Activated CD4-positive, alpha-beta T cell treated with anti-CD3 and anti-CD28 coated beads, Interleukin-2, Interleukin-4, amounts not matched to agents 100 ng/mL and 50 ng/mL, durations not matched to agents 16 hours and 8 hours (primary cell): ENCODE measurements around the gene WIF1.

Experiments used
- DNase-seq: peaks from one replicate; pipeline ENCODE4 v3.0.0-alpha.2; 2020; ENCODE audit warnings: low spot score

Gene WIF1

GRCh38 chr12:65121956-65122469, 908 bp upstream of the WIF1 start:
- DNase-seq, result no peak

DNA sequence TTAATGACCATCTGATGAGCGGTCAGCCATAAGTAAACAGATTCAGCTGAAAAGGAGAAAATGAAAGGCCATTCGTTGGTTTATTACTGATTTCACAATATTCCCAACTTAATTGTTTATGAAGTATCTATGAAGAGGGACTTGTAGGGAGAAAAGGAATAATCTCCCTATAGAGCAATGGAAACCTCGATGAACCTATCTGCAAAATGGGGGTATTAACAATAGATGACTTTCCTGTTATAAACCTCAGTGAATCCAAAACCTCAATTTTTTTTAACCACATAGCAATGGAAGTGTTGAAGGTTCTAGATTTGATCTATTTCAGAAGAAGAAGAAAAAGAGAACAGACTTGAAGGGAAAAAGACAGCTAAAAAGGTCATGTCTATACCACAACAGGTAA, 2.0 kb downstream of the WIF1 start:
- no peak for DNase-seq

- no peak for DNase-seq
Measured at GRCh38 chr12:65113621-65114035, 7.5 kb downstream of the WIF1 start.

DNA sequence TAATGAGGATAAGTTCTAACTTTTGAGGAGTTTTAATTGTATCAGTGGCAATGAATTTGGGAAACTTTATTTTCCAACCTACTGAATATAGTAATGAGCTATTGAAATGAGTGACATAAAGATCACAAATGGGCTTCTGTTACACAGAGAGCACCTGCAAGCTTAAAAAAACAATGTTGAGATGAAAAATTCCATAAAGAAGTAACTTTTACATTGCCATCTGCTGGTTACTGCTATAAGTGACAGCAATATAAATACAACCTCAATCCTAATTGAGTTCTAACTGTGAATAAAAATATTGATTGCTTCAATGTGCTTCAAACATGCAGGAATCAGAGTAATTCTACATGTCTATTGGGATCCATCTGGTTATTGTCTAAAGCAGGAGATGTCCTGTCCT, 14.2 kb downstream of the WIF1 start:
- DNase-seq, result no peak

GRCh38 chr12:65100140-65100539, 21.0 kb downstream of the WIF1 start:
- no peak for DNase-seq

- DNase-seq, result no peak
Measured at GRCh38 chr12:65099182-65099581, 21.9 kb downstream of the WIF1 start.

DNA sequence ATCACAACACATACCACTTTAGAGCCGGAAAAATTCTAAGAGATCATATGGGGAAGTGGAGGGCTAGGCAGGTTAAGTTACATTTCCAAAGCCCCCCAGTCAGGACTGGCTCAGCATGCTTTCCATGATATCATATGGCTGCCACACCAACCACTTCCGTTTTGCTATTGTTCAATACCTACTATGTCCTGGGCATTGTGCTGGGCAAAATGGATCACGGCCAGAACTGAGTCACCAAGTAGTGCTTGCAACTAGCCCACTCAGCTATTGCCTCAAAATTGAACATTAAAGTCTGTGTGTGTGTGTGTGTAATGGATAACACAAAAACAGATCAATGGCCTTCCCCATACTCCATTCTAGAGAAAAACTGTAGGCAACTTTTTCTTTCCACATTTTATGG, 22.7 kb downstream of the WIF1 start:
- no peak for DNase-seq

- no peak for DNase-seq
Measured at GRCh38 chr12:65094722-65095121, 26.4 kb downstream of the WIF1 start.

- no peak for DNase-seq
Measured at GRCh38 chr12:65093606-65094005, 27.5 kb downstream of the WIF1 start.

DNA sequence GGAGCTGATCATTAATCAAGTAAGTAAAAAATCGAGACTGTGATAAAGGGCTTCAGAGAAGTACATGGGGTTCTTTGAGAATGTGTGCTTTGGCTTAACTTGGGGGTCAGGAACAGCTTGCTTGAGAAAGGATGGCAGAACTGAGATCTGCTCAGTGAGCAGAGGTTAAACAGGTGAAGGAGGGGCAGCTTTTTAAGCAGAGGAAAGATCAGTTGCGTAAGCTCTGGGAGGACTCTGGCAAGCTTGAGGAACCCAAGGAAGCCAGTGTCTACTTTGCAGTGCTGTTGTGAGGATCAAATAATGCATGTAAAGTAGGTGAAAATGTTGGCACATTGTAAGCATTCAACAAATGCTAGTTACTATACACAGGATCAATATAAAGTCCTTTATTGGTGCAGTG, 30.6 kb downstream of the WIF1 start:
- no peak for DNase-seq

- DNase-seq, result no peak
Measured at GRCh38 chr12:65086236-65086635, 34.9 kb downstream of the WIF1 start.

DNA sequence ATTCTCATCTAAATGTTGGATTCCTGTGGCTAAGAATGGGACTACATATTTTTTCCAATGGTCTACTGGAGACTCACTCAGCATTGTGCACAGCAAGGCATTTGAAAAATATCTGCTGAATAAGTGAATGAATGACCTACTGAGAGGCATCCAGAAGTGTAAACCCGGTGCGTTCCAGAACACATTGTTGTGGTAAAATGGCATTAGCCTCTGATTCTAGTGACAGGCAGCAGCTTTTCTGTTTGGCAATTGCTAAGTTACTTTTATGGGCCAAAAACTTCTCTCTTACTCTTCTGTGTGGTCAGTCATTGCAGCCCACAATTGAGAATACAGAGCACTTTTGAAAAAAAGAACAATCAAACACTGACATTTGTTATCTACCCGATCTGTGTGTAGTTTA, 36.5 kb downstream of the WIF1 start:
- no peak for DNase-seq

- no peak for DNase-seq
Measured at GRCh38 chr12:65083581-65083980, 37.5 kb downstream of the WIF1 start.

GRCh38 chr12:65082406-65082805, 38.7 kb downstream of the WIF1 start:
- DNase-seq, result no peak

- DNase-seq, result no peak
Measured at GRCh38 chr12:65081496-65081895, 39.6 kb downstream of the WIF1 start.

DNA sequence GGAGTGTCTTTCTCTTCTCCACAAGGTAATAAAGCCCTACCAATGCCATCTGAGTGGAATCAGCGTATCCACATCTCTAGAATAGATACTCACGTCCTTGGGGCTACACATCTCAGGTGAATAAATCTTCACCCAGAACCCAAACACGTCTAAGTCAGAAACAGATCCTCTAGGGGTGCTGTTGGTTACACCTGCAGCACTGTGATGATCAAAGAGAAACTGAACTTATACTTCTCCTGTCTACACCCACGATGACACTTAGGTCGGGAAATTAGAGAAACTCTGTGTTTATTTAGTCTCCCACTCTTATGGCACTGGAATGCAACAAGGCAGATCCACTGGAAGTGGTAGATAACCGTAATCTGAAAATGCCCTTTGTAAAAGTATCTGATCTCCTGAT, 46.2 kb downstream of the WIF1 start:
- DNase-seq, result no peak

DNA sequence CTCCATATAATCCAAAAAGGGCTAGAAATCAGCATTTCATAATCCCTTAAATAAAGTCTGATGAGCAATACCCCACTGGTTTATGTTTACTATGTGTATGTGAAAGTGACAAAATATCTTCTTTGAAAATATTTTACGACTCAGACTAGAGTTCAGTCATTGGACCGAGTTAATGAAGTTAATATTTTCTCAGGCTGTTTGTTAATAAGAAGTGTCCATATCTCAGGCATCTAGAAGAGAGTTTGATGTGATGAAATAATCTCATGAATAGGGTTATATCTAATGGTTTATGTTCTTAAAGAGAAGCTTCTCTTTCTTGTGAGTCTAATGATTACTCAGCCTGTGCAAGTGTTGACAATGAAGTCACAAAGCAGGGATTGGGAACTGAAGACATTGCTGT, 51.8 kb downstream of the WIF1 start:
- DNase-seq, result no peak

GRCh38 chr12:65067383-65067782, 53.7 kb downstream of the WIF1 start:
- DNase-seq, result no peak

DNA sequence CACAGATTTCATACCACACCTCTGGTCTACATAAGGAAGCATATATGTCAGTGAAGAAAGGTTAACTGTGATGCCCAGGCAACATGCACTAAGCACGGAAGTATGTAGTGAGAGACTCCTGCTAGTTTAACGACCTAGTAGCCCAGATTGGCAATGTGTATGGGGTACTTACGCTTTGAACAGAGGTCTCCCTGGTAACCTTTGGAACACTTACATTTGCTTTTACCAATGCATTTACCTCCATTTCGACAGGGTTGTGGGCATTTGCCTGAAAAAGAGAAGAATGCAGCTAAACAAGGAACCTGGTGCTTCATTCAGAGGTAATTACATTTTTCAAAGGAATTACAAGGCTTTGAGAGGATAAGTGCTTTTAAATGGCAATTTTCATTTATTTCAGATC, 65.2 kb downstream of the WIF1 start:
- DNase-seq, result no peak

DNA sequence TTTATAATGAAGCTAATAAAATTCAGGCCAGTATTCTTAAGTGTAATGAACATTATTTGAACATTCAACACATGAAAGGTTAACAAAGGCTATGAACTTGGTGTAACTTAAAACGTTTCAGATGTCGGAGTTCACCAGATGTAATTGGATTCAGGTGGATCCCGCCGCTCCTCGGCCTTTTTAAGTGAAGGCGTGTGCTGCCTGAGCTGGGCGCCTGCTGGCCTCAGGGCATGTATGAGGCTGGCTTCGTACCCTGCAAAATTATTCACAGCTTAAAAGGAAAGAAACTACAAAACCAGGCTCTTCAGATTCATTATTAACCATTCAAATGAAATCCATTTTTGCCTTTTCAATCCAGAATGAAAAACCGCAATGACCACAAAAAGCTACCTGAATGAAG, 69.9 kb downstream of the WIF1 start:
- DNase-seq, result no peak

- DNase-seq, result no peak
Measured at GRCh38 chr12:65045269-65045668, 75.8 kb downstream of the WIF1 start.

DNA sequence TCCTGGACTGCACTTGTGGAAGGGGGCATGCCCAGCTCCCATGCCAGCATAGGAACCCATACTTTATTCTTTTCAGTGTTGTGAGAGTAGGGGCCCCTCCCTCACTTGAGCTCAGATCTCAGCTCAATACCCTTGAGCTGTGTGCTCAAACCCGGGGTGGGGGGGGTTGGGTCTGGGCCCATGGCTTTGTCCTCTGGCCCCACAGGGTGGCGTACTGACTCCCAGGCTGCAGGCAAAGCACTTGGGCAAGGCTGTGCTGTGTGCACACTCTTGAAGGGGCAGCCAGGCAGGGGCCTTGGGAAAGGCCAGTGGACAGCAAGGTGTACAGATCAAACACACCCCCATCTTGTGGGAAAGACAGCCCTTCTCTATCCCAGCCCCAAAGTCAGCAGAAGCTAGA, 81.8 kb downstream of the WIF1 start:
- DNase-seq, result no peak

GRCh38 chr12:65025136-65025535, 96.0 kb downstream of the WIF1 start:
- DNase-seq, result no peak

DNA sequence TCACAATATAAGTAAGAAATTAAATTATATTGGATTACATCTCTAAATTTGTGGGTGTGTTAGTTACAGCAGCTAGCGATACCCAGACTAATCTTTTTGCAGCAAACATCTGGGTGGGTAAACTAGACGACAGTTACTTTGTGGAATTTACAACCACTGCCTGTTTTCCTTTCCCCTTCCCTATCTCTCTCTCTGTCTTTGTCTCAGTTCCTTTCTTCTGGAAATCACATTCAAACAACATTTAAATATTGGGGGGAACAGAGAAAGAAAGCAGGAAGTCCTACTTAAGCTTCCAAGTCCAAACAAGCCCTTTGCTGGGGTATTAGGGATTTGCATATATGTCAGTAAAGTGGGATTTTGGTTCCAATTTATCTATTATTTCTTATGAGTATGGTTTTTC, 97.6 kb downstream of the WIF1 start:
- DNase-seq, result no peak

DNA sequence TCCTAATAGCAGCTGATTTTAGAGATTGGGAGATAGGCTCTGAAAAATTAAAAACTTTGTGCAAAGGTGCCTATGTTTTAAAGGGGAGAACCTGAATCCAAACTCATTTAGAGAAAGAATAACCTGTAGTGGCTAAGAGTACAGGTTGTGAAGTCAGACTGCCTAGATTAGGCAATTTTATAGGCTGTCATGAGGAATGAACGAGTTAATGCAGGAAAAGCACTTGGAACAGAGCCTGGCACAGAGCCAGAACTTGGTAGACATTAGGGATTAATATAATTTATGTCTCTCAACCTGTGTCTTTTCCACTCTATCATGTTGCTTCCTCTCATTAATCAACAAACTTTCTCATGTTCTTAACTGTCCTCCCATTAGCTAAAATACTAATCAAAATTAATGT, 98.1 kb downstream of the WIF1 start:
- DNase-seq, result no peak
